Daoy (cell line): ENCODE results near the gene SBF2. TPM values are rescaled to one million over a fixed set of nuclear protein-coding genes. Genes with fewer than 3 reads are reported as not detected.

Experiments
- DNase-seq: peaks from one replicate; pipeline ENCODE4 v3.0.0-alpha.2; 2015; ENCODE audit warnings: low read depth
- total RNA-seq: library from RNA; depleted of rRNA; stranded (reverse); fragments of >200 nt; shearing (Covaris generic); gene quantifications from 2 replicates; pipeline ENCODE4 v1.2.3, GENCODE V29; 2014

The SBF2 gene
- total RNA-seq, 1 experiment from 2014 or later = 23.4 TPM

GRCh38 chr11:10317776-10318526 is 23.9 kb upstream of the SBF2 start:
- no peak for DNase-seq

GRCh38 chr11:10317151-10317755 is 23.2 kb upstream of the SBF2 start:
- DNase-seq = no peak

- no peak for DNase-seq
Observed at GRCh38 chr11:10315083-10315482, 21.1 kb upstream of the SBF2 start.

GRCh38 chr11:10314199-10315072 is 20.4 kb upstream of the SBF2 start:
- peak; percentile 49 for DNase-seq

GRCh38 chr11:10311802-10312201 is 17.8 kb upstream of the SBF2 start:
- DNase-seq = no peak

- no peak for DNase-seq
Observed at GRCh38 chr11:10310301-10310841, 16.4 kb upstream of the SBF2 start.

- DNase-seq = peak; percentile 49
Observed at GRCh38 chr11:10309163-10310093, 15.4 kb upstream of the SBF2 start.

- no peak for DNase-seq
Observed at GRCh38 chr11:10308201-10308954, 14.4 kb upstream of the SBF2 start.

- DNase-seq = peak; percentile 94
Observed at GRCh38 chr11:10307400-10308200, 13.6 kb upstream of the SBF2 start.

- DNase-seq = no peak
Observed at GRCh38 chr11:10307022-10307399, 13.0 kb upstream of the SBF2 start.

- peak; percentile 54 for DNase-seq
Observed at GRCh38 chr11:10305964-10306918, 12.2 kb upstream of the SBF2 start.

- DNase-seq = peak; percentile 53
Observed at GRCh38 chr11:10305262-10305963, 11.4 kb upstream of the SBF2 start.

GRCh38 chr11:10304495-10305261 is 10.7 kb upstream of the SBF2 start, which contains the start of gene ADM:
ADM (plus strand) TSS chr11:10305073; CDS start chr11:10305701, 628 bp downstream.
- DNase-seq = peak; percentile 86

- peak; percentile 60 for DNase-seq
Observed at GRCh38 chr11:10303558-10304363, 9.7 kb upstream of the SBF2 start.

- DNase-seq = peak; percentile 61
Observed at GRCh38 chr11:10302744-10303557, 8.9 kb upstream of the SBF2 start.
